Epithelial cell of esophagus (primary cell): ENCODE results near the gene SPATA6L.

Source experiments
- DNase-seq: peaks from one replicate; pipeline ENCODE4 v3.0.0; 2010; ENCODE audit warnings: low read depth
- H3K4me3 ChIP-seq: 2 replicates; pipeline ENCODE4 v1.5.1; 2011; ENCODE audit warnings: mild to moderate bottlenecking, low read length, control low read depth
- TF ChIP-seq, protein P1 (sequence below): IDR thresholded peaks from 2 replicates; pipeline ENCODE4 v1.5.1; 2011; ENCODE audit warnings: low read depth, mild to moderate bottlenecking, low read length, control low read depth, inconsistent platforms; ENCODE audit not compliant: insufficient read depth; ENCODE audit errors: missing control alignments

Gene SPATA6L

DNA sequence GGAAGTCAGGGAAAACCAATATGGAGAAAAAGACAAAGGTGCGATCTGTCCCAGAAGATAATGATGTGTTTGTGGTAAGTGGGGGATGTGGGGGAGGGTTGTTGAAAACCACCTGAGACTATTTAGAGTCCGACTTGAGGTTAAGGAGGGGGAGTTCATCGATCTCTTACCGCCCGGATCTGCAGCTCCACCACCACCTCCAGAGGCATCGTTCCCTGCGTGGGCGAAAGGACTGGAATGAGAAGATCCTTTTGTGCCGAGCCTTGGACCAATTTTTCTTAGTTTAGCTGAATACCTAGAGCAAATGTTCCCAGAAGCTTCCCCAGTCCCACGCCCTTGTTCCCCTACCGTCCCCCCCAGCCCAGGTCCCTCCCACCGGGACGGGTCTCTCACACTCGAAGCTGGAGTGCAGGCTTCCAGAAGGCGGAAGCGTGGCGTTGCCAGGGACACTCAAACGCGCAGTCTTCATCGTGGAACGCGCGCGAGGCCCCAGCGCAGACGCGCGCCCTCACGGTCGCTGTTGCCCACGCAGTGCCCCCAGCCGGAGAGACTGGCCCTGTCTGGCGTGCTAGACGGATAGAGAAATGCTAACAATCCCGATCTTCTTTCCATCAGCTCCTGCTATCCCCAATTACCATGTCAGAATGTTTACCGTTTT, at the start of gene SPATA6L:
TSS of gene SPATA6L (minus strand) at position 439 of the 658 bp plus-strand sequence. CDS start at position 209, 230 bp downstream.
- DNase-seq, result peak; percentile 47
- TF ChIP-seq, protein P1, sequence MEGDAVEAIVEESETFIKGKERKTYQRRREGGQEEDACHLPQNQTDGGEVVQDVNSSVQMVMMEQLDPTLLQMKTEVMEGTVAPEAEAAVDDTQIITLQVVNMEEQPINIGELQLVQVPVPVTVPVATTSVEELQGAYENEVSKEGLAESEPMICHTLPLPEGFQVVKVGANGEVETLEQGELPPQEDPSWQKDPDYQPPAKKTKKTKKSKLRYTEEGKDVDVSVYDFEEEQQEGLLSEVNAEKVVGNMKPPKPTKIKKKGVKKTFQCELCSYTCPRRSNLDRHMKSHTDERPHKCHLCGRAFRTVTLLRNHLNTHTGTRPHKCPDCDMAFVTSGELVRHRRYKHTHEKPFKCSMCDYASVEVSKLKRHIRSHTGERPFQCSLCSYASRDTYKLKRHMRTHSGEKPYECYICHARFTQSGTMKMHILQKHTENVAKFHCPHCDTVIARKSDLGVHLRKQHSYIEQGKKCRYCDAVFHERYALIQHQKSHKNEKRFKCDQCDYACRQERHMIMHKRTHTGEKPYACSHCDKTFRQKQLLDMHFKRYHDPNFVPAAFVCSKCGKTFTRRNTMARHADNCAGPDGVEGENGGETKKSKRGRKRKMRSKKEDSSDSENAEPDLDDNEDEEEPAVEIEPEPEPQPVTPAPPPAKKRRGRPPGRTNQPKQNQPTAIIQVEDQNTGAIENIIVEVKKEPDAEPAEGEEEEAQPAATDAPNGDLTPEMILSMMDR, result no peak

GRCh38 chr9:4714266-4715016, 48.2 kb upstream of the SPATA6L start:
- TF ChIP-seq, protein P1, result no peak
- DNase-seq, result no peak
- no peak overlapping the region for H3K4me3 ChIP-seq

More for the DNA sequence above, at the start of gene SPATA6L:
- peak within 1 kb of the TSS; percentile 69 for H3K4me3 ChIP-seq

- no peak for DNase-seq
- TF ChIP-seq, protein P1, result no peak
- no peak overlapping the region for H3K4me3 ChIP-seq
Measured at GRCh38 chr9:4713849-4714248, 47.6 kb upstream of the SPATA6L start.

GRCh38 chr9:4709380-4709779, 43.1 kb upstream of the SPATA6L start:
- TF ChIP-seq, protein P1, result no peak
- H3K4me3 ChIP-seq, result no peak overlapping the region
- no peak for DNase-seq

GRCh38 chr9:4706971-4707622, 40.8 kb upstream of the SPATA6L start:
- no peak for DNase-seq
- TF ChIP-seq, protein P1, result no peak
- no peak overlapping the region for H3K4me3 ChIP-seq

- DNase-seq, result no peak
- no peak overlapping the region for H3K4me3 ChIP-seq
- TF ChIP-seq, protein P1, result no peak
Measured at GRCh38 chr9:4706021-4706420, 39.7 kb upstream of the SPATA6L start.

- TF ChIP-seq, protein P1, result no peak
- no peak overlapping the region for H3K4me3 ChIP-seq
- DNase-seq, result peak; percentile 70
Measured at GRCh38 chr9:4704129-4704528, 37.8 kb upstream of the SPATA6L start.
